Measurements from ENCODE around the gene GOLGA6L2. TPM values are rescaled to one million over a fixed set of nuclear protein-coding genes. Genes with fewer than 3 reads are reported as not detected.

The GOLGA6L2 gene
- polyA plus RNA-seq, 1 of the 3 experiments (the other 2 are of a cell fraction): not detected

GRCh38 chr15:23472678-23473077 is 25.6 kb upstream of the GOLGA6L2 start:
- no peaks in the 10 kb centered on the region for H3K4me1 ChIP-seq (ENCODE audit: control insufficient read depth in 1 of 2, insufficient read depth in 2 of 2, low read depth in 1 of 2, low read length in 1 of 2)
- no peak overlapping the region for H2AFZ ChIP-seq (ENCODE audit: low read depth)
- peaks cover 18% of the 10 kb centered on the region; the same call in 1 of the 2 replicates for H3K27me3 ChIP-seq (ENCODE audit: insufficient read depth)
- H3K36me3 ChIP-seq (replicated peaks in 1 of 2; ENCODE audit: control insufficient read depth in 1 of 2, insufficient read depth in 2 of 2, low read length in 1 of 2): no peaks in the 10 kb centered on the region
- no peaks in the 10 kb centered on the region for H3K79me2 ChIP-seq (ENCODE audit: insufficient read depth)
- WGBS (ENCODE audit: low lambda C conversion rate): 18% methylated on average over 3 of the region's 3 CpGs
- no peak for DNase-seq
- TF ChIP-seq YY1 (IDR thresholded peaks at IDR 0.05; ENCODE audit: low read depth) (no peak), TCF12 (IDR thresholded peaks at IDR 0.05) (no peak), IRF3 (IDR thresholded peaks at IDR 0.05; ENCODE audit: low read depth, low read length) (no peak), TAF1 (IDR thresholded peaks at IDR 0.05; ENCODE audit: borderline replicate concordance, low read depth, low read length) (no peak), EZH2phosphoT487 (IDR thresholded peaks at IDR 0.05; ENCODE audit: borderline replicate concordance, low read depth) (no peak), PBX3 (IDR thresholded peaks at IDR 0.05) (no peak), RCOR1 (IDR thresholded peaks at IDR 0.05; ENCODE audit: low read length) (no peak), GABPA (IDR thresholded peaks at IDR 0.05; ENCODE audit: low read depth) (no peak), USF1 (IDR thresholded peaks at IDR 0.05; ENCODE audit: borderline replicate concordance, low read depth) (no peak), SIN3A (IDR thresholded peaks at IDR 0.05; ENCODE audit: borderline replicate concordance, low read depth, low read length) (no peak), FOSL2 (IDR thresholded peaks at IDR 0.05; ENCODE audit: borderline replicate concordance, low read depth) (no peak), FOXM1 (IDR thresholded peaks at IDR 0.05; ENCODE audit: low read depth) (no peak), MAX (IDR thresholded peaks at IDR 0.05; ENCODE audit: low read depth) (no peak), MXI1 (IDR thresholded peaks at IDR 0.05; ENCODE audit: low read depth, low read length) (no peak), ZBTB33 (IDR thresholded peaks at IDR 0.05; ENCODE audit: borderline replicate concordance, low read depth) (no peak), RFX5 (IDR thresholded peaks at IDR 0.05; ENCODE audit: low read length) (no peak), RXRA (IDR thresholded peaks at IDR 0.05; ENCODE audit: borderline replicate concordance, low read depth) (no peak)
- H3K27ac ChIP-seq (ENCODE audit: low read depth in 2 of 2, low read length in 1 of 2): no peak overlapping the region
- no peak overlapping the region for H3K9ac ChIP-seq
- H3F3A ChIP-seq (replicated peaks; ENCODE audit: insufficient read depth): no peaks in the 10 kb centered on the region
- H3K9me2 ChIP-seq: no peaks in the 10 kb centered on the region
- ChIA-PET CTCF (no interaction called here), POLR2A (no interaction called here)
- H3K9me3 ChIP-seq: no peaks in the 10 kb centered on the region
- no peak overlapping the region for H3K4me2 ChIP-seq
- no peaks in the 10 kb centered on the region for H4K20me1 ChIP-seq (ENCODE audit: insufficient read depth)
- no peak overlapping the region for H3K4me3 ChIP-seq (ENCODE audit: low read depth in 2 of 2, low read length in 1 of 2)
